ENCODE measurements around the gene RRBP1. TPM values are rescaled to one million over a fixed set of nuclear protein-coding genes. Genes with fewer than 3 reads are reported as not detected.

RRBP1 gene
- total RNA-seq, 2 experiments from 2014 or later, result 26.4 to 27.2 TPM

- Mint-ChIP-seq H3K36me3 (ENCODE audit: low read depth) (peaks cover 52% of the 10 kb centered on the region), H3K9me3 (no peaks in the 10 kb centered on the region), H3K4me3 (no peak overlapping the region), H3K27me3 (no peaks in the 10 kb centered on the region), H3K27ac (no peak overlapping the region), H3K4me1 (ENCODE audit: low read depth) (no peaks in the 10 kb centered on the region)
- H3K4me3 ChIP-seq (ENCODE audit: low read length), result no peak overlapping the region
- H3K4me1 ChIP-seq (ENCODE audit: insufficient read depth, low read length), result no peaks in the 10 kb centered on the region
- TF ChIP-seq, protein P1, sequence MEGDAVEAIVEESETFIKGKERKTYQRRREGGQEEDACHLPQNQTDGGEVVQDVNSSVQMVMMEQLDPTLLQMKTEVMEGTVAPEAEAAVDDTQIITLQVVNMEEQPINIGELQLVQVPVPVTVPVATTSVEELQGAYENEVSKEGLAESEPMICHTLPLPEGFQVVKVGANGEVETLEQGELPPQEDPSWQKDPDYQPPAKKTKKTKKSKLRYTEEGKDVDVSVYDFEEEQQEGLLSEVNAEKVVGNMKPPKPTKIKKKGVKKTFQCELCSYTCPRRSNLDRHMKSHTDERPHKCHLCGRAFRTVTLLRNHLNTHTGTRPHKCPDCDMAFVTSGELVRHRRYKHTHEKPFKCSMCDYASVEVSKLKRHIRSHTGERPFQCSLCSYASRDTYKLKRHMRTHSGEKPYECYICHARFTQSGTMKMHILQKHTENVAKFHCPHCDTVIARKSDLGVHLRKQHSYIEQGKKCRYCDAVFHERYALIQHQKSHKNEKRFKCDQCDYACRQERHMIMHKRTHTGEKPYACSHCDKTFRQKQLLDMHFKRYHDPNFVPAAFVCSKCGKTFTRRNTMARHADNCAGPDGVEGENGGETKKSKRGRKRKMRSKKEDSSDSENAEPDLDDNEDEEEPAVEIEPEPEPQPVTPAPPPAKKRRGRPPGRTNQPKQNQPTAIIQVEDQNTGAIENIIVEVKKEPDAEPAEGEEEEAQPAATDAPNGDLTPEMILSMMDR (IDR thresholded peaks at IDR 0.05), result no peak
- ChIA-PET CTCF (no interaction called here), POLR2A (interaction anchor here (0.7 kb wide), 1 partner anchor 267 kb away, joined by 3 read pairs; no protein-coding TSS in a partner anchor)
- H3K9me3 ChIP-seq (ENCODE audit: control insufficient read depth in 1 of 2, insufficient read depth in 1 of 2, low read length in 2 of 2), result no peaks in the 10 kb centered on the region
- H3K27me3 ChIP-seq (ENCODE audit: control insufficient read depth in 1 of 2, insufficient read depth in 2 of 2, low read length in 2 of 2), result no peaks in the 10 kb centered on the region
- intact Hi-C loops (cut with DNase I, micrococcal nuclease), result no loop called here
- ATAC-seq (ENCODE audit: poor library complexity), result no peak
- H3K36me3 ChIP-seq (ENCODE audit: insufficient read depth, low read length), result peaks cover 57% of the 10 kb centered on the region
- DNase-seq, result no peak
- no peak overlapping the region for H3K27ac ChIP-seq (ENCODE audit: low read depth in 1 of 2, low read length in 2 of 2)
Measured at GRCh38 chr20:17629025-17629424, 53.0 kb downstream of the RRBP1 start.

DNA sequence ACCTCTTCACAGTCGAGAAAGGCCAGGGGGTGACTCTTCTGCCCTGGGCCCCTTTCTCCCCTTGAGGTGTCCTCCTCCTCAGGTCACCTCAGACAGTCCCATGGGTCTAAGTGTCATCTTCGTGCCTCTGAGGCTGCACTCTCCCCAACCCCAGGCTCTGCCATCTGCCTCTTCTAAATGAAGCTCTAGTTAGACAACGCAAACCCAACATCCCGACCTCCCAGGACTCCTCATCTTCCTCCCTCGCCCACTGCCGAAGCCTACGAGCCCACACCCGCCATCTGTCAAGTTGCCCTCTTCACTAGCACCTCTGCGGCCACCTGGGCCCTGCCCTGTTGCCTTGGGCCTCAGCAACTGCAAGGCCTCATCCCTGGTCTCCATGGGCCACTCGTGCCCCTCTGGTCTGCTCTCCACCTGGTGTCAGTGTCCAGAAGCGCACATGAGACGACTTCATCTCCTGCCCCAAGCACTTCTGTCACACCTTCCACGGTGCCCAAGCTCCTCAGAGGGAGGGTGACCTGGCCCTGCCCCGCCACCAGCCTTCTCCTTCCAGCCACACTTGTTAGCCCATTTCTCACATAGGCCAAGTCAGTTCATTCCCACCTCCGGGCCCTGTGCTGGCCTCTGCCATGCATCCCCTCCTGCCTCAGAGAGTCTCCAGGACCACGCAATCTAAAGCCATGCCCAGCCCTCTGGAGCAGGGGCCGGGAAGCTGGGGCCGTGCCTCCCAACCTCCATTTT lies 53.8 kb downstream of the RRBP1 start:
- peaks cover 48% of the 10 kb centered on the region for H3K36me3 Mint-ChIP-seq (ENCODE audit: low read depth)
- Histone ChIP-seq H3K27ac (ENCODE audit: low read depth in 1 of 2, low read length in 2 of 2) (no peak overlapping the region), H3K27me3 (ENCODE audit: control insufficient read depth in 1 of 2, insufficient read depth in 2 of 2, low read length in 2 of 2) (no peaks in the 10 kb centered on the region), H3K36me3 (ENCODE audit: insufficient read depth, low read length) (peaks cover 52% of the 10 kb centered on the region), H3K4me3 (ENCODE audit: low read length) (no peak overlapping the region), H3K9me3 (ENCODE audit: control insufficient read depth in 1 of 2, insufficient read depth in 1 of 2, low read length in 2 of 2) (no peaks in the 10 kb centered on the region), H3K4me1 (ENCODE audit: insufficient read depth, low read length) (no peaks in the 10 kb centered on the region)
- H3K4me3 Mint-ChIP-seq, result no peak overlapping the region
- DNase-seq (no peak), ATAC-seq (ENCODE audit: poor library complexity) (no peak)
- TF ChIP-seq, protein P1 (IDR thresholded peaks at IDR 0.05), result no peak
- ChIA-PET POLR2A (interaction anchor here (0.7 kb wide), 1 partner anchor 267 kb away, joined by 3 read pairs; no protein-coding TSS in a partner anchor), CTCF (no interaction called here)
- H3K27ac Mint-ChIP-seq, result no peak overlapping the region
- intact Hi-C loops (cut with DNase I, micrococcal nuclease), result no loop called here
- H3K4me1 Mint-ChIP-seq (ENCODE audit: low read depth), result no peaks in the 10 kb centered on the region
- H3K27me3 Mint-ChIP-seq, result no peaks in the 10 kb centered on the region
- H3K9me3 Mint-ChIP-seq, result no peaks in the 10 kb centered on the region

- no peak overlapping the region for H3K4me3 Mint-ChIP-seq
- no peak for DNase-seq
- ChIA-PET POLR2A (no interaction called here), CTCF (no interaction called here)
- no peak overlapping the region for H3K27ac ChIP-seq (ENCODE audit: low read depth in 1 of 2, low read length in 2 of 2)
- no peaks in the 10 kb centered on the region for H3K9me3 Mint-ChIP-seq
- H3K4me1 Mint-ChIP-seq (ENCODE audit: low read depth), result no peaks in the 10 kb centered on the region
- no peak overlapping the region for H3K27ac Mint-ChIP-seq
- H3K27me3 ChIP-seq (ENCODE audit: control insufficient read depth in 1 of 2, insufficient read depth in 2 of 2, low read length in 2 of 2), result no peaks in the 10 kb centered on the region
- peaks cover 47% of the 10 kb centered on the region for H3K36me3 Mint-ChIP-seq (ENCODE audit: low read depth)
- no peaks in the 10 kb centered on the region for H3K27me3 Mint-ChIP-seq
- peaks cover 47% of the 10 kb centered on the region for H3K36me3 ChIP-seq (ENCODE audit: insufficient read depth, low read length)
- ATAC-seq (ENCODE audit: poor library complexity), result no peak
- intact Hi-C loops (cut with DNase I, micrococcal nuclease), result no loop called here
- no peaks in the 10 kb centered on the region for H3K9me3 ChIP-seq (ENCODE audit: control insufficient read depth in 1 of 2, insufficient read depth in 1 of 2, low read length in 2 of 2)
- no peak overlapping the region for H3K4me3 ChIP-seq (ENCODE audit: low read length)
- TF ChIP-seq, protein P1 (IDR thresholded peaks at IDR 0.05), result no peak
- H3K4me1 ChIP-seq (ENCODE audit: insufficient read depth, low read length), result no peaks in the 10 kb centered on the region
Measured at GRCh38 chr20:17627101-17627955, 54.7 kb downstream of the RRBP1 start.
